Measurements from ENCODE around the gene SECISBP2.
"Not testable (repeated sequence)": the region's sequence is repeated elsewhere in the genome, so short reads cannot be mapped to it uniquely, and the experiment has no call there.

SECISBP2 gene

GRCh38 chr9:89366711-89367110 lies 48.4 kb downstream of the SECISBP2 start:
- DNase-seq = peak in 1 of 2 experiments; percentile 56

DNA sequence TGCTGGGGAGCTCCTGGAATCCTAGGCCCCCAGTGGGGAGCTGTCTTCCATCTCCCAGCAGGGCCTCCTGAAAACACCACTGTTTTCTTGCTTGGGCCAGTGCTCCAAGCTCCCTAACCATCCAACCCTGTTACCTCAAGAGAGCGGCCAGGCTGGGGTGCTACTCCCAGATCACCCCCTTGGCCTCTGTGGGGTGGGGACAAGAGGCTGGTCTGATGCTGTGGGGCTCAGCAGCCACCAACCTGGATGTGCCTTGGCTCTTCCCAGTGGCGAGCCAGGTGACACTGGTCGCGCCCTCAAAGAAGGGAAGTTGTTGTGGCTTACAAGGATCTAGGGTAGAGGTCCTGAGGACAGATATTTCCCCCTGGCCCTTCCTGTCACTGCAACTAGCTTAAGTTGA lies 49.0 kb downstream of the SECISBP2 start:
- no peak for DNase-seq

DNA sequence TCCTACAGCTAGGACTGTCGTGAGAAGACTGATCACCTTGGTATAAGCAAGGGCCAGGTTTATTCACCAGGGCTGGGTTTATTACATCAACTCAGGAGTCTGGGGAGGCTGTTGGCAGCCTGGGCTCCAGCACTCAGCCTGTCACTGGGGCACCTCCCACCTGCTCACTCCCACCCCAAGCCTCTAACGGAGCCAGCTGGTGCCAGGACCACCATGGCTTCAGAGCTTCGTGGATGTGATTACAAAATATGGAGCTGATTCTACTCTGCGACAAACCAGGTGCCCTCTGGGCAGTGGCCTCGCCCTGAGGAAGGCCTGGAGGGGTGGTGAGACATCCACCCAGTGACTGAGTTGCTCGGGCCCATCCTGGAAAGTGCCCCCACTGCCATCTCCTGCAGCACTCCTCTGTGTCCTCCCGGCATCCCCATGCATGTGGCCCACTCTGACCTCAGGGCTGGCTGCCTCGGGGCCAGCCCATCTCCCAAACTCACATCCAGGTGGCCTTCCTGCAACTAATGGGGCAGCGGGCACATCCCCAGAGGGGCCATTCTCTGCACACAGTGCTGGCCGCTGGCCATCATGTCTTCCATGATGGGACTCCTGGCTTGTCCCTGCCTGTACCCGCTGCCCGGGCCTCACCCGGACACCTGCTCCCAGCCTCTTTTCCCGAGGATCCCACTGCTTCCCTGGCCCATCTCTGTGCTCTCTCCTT lies 49.6 kb downstream of the SECISBP2 start:
- no peak for DNase-seq

GRCh38 chr9:89368550-89368949 lies 50.2 kb downstream of the SECISBP2 start:
- DNase-seq = no peak

GRCh38 chr9:89368978-89369377 lies 50.7 kb downstream of the SECISBP2 start:
- DNase-seq = no peak

GRCh38 chr9:89370593-89370992 lies 52.3 kb downstream of the SECISBP2 start:
- DNase-seq = no peak

- DNase-seq = not testable (repeated sequence)
Observed at GRCh38 chr9:89371791-89372190, 53.5 kb downstream of the SECISBP2 start.

DNA sequence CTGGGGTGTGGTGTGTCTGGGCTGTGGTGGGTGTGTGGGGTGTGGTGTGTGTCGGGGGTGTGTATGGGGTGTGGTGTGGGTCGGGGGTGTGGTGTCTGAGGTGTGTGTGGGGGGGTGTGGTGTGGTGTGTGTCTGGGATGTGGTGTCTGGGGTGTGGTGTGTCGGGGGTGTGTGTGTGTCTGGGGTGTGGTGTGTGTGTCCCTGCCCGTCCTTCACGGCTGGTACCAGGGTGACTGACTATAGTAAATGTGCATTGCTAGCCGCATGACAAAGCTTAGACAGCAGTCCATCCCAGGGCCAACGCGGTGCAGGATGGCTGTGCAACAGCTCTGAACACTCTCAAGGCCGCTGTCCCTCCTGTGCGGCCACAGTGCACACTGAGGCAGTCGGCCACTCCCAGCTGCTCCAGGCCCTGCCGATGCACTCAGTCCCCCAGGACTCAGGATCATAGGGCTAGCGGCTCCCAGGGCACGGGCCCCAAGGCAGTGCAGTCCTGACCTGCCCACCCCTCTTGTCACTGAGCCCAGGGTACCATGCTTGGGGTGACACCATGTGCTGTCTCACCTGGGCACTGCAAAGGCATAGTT lies 54.0 kb downstream of the SECISBP2 start:
- peak in 1 of 2 experiments; percentile 23 for DNase-seq

- DNase-seq = no peak
Observed at GRCh38 chr9:89372979-89373378, 54.7 kb downstream of the SECISBP2 start.

DNA sequence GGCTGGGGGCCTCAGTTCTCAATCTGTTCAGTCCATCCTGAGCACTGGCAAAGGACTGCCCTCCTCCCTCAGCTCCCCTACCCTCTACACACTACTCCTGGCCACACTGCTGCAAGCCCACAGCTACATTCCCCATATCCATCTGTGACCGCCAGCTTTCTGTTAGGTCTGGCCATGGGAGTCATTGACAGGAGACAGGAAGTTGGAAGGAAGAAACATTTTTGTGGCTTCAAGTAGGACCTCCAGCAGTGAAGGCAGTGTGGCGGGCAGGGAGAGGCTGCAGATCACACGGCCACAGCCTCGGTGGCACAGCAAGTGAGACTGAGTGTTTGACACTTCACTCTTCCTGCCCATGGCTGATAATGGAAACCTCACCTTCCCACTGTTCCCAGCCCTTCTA lies 55.9 kb downstream of the SECISBP2 start:
- DNase-seq = no peak

GRCh38 chr9:89375191-89375760 lies 57.0 kb downstream of the SECISBP2 start:
- no peak for DNase-seq

DNA sequence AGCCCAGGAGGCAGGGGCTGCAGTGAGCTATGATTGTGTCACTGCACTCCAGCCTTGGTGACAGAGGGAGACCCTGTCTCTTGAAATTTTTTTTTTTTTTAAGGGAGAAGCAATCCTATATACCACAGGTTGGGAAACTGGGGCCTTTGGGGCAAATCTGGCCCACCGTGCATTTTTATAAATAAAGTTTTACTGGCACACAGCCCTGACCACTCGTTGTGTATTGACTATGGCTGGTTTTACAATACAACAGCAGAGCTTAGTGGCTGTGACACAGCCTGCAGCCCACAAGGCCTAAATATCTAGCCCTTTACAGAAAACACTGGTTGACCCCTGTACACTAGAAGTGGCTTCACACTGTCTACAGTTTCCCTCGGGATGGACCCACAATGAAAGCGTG lies 58.0 kb downstream of the SECISBP2 start:
- no peak for DNase-seq

DNA sequence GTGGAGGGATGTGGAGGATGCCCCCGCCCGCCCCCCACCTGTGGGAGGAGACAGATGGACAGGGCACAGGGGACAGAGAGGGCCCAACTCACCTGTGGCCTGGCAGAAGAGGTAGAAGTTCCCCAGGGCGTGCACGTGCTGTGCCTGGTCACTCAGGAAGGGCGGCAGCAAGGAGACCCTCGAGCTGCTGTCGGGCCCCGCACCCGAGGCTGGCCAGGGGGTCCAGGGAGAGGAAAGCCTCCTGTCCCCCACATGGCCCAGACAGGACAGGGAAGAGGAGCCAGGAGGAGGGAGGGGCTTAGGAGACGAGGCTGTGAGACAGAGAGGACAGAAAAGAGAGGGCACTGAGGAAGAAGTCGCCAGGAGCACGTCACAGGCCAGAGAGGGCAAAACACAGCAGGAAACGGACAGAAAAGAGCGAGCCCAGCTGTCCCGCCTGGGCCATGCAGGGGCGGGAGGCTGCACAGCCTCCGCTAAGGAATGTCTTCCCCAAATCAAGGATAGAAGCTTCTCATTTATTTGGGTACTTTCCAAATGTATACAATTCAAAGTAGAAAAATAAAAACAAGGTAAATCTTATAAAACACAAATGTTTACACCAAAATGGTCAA lies 58.5 kb downstream of the SECISBP2 start:
- DNase-seq = no peak

- no peak for DNase-seq
Observed at GRCh38 chr9:89377411-89377810, 59.1 kb downstream of the SECISBP2 start.

DNA sequence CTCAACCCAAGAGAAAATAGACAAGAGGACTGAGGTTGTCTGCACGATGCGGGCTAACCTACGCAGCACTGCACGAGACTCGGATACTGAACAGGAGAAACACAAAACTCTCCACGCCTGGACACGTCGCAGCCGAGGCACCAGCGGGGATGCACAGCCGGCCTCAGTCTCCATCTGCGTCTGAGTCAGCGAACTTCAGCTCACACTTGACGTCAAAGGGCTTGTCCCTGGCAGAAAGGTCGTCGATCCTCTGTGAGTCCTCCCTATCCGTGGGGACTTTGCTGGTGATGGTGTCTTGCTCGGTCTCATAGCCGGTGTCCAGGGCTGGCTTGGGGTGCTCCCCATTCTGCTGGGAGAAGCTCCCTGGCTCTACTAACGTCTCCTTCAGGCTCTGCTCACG lies 60.2 kb downstream of the SECISBP2 start:
- no peak for DNase-seq

DNA sequence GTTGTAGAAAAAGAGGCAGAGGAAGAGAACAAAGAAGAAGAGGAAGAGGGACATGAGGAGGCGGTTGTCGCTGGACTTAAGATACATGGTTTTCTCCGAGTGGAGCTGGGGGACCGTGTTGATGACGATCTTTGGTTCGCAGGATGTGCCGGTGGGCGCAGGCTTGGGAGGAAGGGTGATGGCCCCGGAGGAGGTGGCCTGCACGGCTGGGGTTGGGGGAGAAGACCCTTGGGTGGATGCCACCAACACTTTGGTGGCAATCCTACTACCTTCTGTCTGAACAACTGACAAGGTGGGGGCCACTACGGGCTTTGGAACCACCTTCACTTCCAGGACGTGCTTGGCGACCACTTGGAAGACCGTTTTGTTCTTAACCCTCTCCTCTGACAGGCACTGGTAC lies 60.7 kb downstream of the SECISBP2 start:
- no peak for DNase-seq

DNA sequence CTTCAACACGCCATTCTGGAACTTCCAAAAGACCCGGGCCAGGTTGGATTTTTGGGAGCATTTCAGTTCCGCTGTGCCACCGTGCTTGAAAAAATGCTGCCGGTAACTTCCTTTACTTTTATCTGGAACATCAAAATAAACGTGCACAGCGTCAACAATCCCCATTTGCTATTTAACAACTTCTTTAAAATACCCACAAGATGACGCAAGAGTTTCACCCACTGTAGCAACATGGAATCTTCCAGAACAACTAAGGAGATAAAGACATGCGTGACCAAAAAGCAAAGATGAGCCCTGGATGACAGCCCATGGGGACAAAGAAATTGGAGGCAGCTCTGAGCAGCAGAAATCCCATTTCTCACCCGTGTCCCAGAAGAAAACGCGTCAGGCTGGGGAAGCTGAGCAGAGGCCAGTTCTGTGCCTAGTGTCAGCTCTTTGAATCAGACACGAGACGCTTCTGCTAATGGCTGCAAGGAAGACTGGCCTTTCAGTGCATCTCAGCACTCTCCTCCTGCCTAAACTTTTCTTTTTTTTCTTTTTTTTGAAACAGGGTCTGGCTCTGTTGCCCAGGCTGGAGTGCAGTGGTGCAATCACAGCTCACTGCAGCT lies 61.3 kb downstream of the SECISBP2 start:
- DNase-seq = no peak

DNA sequence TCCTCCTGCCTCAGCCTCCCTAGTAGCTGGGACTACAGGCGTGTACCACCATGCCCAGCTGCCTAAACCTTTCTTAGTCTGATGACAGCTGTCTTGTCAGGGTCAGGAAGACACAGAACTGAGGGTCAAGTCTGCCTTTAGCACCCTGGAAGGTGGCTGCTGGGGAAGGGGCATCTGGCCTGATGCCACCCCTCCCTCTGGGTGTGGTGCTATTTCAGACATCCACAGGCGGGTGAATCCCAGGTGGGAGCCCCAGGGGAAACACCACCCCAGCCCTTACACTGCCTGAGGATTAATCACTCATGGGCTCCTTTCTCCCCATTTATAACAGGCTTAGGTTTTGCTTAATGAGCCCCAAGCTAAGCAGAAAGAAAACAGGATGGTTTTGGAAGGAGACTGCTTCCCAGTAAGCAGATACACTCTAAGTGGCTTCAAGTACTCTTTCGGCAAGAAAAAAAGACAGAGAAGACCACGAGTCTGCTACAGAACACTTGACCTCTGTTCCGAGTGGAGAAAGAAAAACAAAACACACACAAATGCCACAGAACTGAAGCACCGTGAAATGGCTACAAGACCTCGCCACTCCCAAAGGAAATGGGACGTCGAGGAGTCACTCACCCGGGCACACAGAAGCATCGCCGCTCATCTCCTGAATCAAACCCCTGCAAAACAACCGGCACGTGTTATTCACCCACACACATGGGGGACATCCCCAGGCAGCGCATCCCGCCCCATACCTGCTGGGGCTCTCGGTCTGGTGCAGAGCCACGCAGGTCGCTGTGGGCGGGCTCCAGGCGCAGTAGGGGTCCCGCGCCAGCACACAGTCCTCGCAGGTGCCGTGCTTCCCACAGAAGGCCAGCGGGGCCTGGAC lies 62.4 kb downstream of the SECISBP2 start:
- no peak for DNase-seq

GRCh38 chr9:89381308-89381609 lies 63.0 kb downstream of the SECISBP2 start:
- DNase-seq = no peak

DNA sequence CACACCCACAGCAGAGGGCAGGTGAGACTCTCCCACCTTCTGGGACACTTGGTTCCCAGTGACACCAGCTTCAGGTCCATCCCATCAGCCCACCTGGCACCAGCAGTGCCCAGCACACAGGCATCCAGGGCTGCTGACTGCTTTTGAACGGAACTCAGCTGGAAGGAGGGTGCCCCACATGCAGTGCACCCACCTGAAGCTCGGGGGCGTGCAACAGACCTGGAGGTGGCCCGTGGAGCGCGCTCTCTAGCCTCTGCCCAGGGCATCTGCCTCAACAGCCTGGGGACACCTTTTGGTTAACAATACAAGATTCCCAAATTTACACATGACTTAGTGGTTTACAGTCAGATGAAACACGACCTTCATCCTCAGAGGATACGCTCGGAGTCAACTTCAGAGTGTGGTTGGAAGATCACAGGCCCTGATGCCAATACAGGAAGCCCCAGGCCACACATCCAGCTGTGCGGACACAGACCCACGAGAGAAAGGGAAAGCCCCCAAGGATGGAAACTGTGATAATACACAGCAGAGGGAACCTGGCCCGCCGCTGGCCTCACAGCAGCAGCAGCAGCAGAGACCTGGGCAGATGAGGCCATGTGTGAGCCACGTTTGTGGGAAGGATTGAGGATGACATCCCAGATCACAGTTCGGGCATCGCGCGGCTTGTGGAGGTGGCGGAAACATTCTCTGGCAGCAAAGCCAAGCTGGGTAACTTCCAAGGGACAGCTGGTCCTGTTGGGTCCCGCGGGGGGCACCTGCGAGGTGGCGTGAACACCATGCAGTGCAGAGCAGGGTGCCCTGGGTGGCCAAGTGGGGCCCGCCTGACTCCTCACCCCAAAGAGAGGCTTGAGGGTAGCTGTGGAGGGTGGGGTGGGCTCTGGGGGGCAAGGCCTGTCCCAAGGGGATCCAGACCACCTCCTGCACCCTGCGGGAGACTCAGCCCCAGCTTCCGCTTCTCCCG lies 64.0 kb downstream of the SECISBP2 start:
- DNase-seq = no peak

GRCh38 chr9:89383030-89383720 lies 64.9 kb downstream of the SECISBP2 start:
- DNase-seq = no peak
